Transverse colon (tissue), 4 donors: ENCODE data around the gene SLC5A3. TPM values are rescaled to one million over a fixed set of nuclear protein-coding genes. Genes with fewer than 3 reads are reported as not detected.
A peak's percentile ranks its signal among the peaks of the same experiment; 100 is the strongest.

ENCODE experiments used
- DNase-seq: peaks from one replicate; pipeline ENCODE4 v3.0.0-alpha.2; 2019
- H3K27ac ChIP-seq, 4 donors: fragments of 200-600 bp; sonication (generic); 2 replicates each; pipeline ENCODE4 v1.5.1; 2016 to 2018; ENCODE audit warnings: inconsistent platforms in 4 of 4
- H3K27me3 ChIP-seq: fragments of 200-600 bp; sonication (generic); 2 replicates; pipeline ENCODE4 v1.5.1; 2017; ENCODE audit warnings: inconsistent platforms
- H3K36me3 ChIP-seq, 4 donors: fragments of 200-600 bp; sonication (generic); 2 replicates each; pipeline ENCODE4 v1.5.1; 2017 to 2019; ENCODE audit warnings: inconsistent platforms in 4 of 4
- H3K4me1 ChIP-seq, 4 donors: fragments of 200-600 bp; sonication (generic); 2 replicates each; pipeline ENCODE4 v1.5.1; 2017 to 2020; ENCODE audit warnings: inconsistent platforms in 4 of 4
- H3K4me3 ChIP-seq, 4 donors: fragments of 200-600 bp; sonication (generic); 1 replicate in 1 of 4; 2 replicates in 3 of 4; pipeline versions ENCODE4 v1.5.1 to v1.6.1; 2017 to 2019; ENCODE audit warnings: inconsistent platforms in 4 of 4
- H3K9me3 ChIP-seq, 2 donors: fragments of 200-600 bp; sonication (generic); 2 replicates each; pipeline ENCODE4 v1.5.1; 2017 to 2019; ENCODE audit warnings: inconsistent platforms in 2 of 2
- CTCF ChIP-seq, 5 experiments: fragments of 200-600 bp in 3 of 5; fragments of 450-650 bp in 2 of 5; sonication (generic) in 3 of 5; IDR thresholded peaks; 1 replicate in 2 of 5; 2 replicates in 3 of 5; pipeline ENCODE4 v1.5.1; 2016 to 2017; ENCODE audit warnings: antibody characterized with exemption in 5 of 5, inconsistent platforms in 3 of 5, mild to moderate bottlenecking in 2 of 5, moderate library complexity in 1 of 5
- EP300 ChIP-seq: sonication (generic); formaldehyde crosslinking; IDR thresholded peaks from one replicate; pipeline ENCODE4 v1.6.1; 2017; ENCODE audit warnings: antibody characterized with exemption, low read depth
- POLR2A ChIP-seq: fragments of 450-650 bp; IDR thresholded peaks from one replicate; pipeline ENCODE4 v1.6.1; 2016; ENCODE audit warnings: antibody characterized with exemption, mild to moderate bottlenecking, moderate library complexity
- POLR2AphosphoS5 ChIP-seq, 3 donors: sonication (generic); formaldehyde crosslinking; IDR thresholded peaks; one replicate each; pipeline ENCODE4 v1.6.1; 2016; ENCODE audit warnings: antibody characterized with exemption in 3 of 3
- WGBS, 2 donors: methylation state at CpG; one replicate each; pipeline ENCODE4 v1.1.5; 2018; ENCODE audit warnings: low coverage in 1 of 2; 5-methylcytosine and 5-hydroxymethylcytosine counted together
- in situ Hi-C, 4 donors: fragments of 200-750 bp; cut with MboI; loops; one replicate each; pipeline versions ENCODE4 v1.15.0 to v1.15.1; 2017; ENCODE audit warnings: low sequenced_read_pairs in 3 of 4, low pct_ligation_motif_present in 1 of 4, low pct_unique_long_range_greater_than_20kb in 1 of 4
- intact Hi-C: fragments of 100-400 bp; cut with DNase I; formaldehyde crosslinking; loops from one replicate; pipeline ENCODE4 v1.15.1; 2023; ENCODE audit warnings: low total_unique reads
- total RNA-seq, 4 donors: library from RNA; depleted of rRNA; stranded (reverse); fragments of >200 nt; gene quantifications; one replicate each; pipeline ENCODE4 v1.1.0, GENCODE V29; 2016

SLC5A3 gene
- total RNA-seq, 4 donors from 2014 or later: 12.0 to 32.6 (median 23.9) TPM

GRCh38 chr21:34073749-34074282 lies 438 bp downstream of the SLC5A3 start:
- intact Hi-C loops (loop anchor here (2.0 to 5.0 kb wide), 3 partner anchors 53 to 273 kb away; no protein-coding TSS in a partner anchor), in situ Hi-C loops (no loop called here)
- Histone ChIP-seq H3K9me3 (no peaks in the 10 kb centered on the region), H3K27me3 (no peaks in the 10 kb centered on the region), H3K27ac (peak overlapping the region; percentile 88 to 97 (median 95)), H3K4me1 (peaks cover 9 to 50% (median 44%) of the 10 kb centered on the region in 4 donors), H3K4me3 (peak overlapping the region; percentile 74 to 91 (median 85)), H3K36me3 (no peaks in the 10 kb centered on the region)
- TF ChIP-seq POLR2A: no peak
- TF ChIP-seq POLR2AphosphoS5 (IDR thresholded peaks at IDR 0.05): no peak
- TF ChIP-seq CTCF (IDR thresholded peaks at IDR 0.05): no peak
- TF ChIP-seq EP300: no peak
- DNase-seq: peak; percentile 52
- 1% methylated on average over 54 of the region's 95 CpGs; no CpG with 5 or more reads in 1 of the 2 donors for WGBS, 2 donors

DNA sequence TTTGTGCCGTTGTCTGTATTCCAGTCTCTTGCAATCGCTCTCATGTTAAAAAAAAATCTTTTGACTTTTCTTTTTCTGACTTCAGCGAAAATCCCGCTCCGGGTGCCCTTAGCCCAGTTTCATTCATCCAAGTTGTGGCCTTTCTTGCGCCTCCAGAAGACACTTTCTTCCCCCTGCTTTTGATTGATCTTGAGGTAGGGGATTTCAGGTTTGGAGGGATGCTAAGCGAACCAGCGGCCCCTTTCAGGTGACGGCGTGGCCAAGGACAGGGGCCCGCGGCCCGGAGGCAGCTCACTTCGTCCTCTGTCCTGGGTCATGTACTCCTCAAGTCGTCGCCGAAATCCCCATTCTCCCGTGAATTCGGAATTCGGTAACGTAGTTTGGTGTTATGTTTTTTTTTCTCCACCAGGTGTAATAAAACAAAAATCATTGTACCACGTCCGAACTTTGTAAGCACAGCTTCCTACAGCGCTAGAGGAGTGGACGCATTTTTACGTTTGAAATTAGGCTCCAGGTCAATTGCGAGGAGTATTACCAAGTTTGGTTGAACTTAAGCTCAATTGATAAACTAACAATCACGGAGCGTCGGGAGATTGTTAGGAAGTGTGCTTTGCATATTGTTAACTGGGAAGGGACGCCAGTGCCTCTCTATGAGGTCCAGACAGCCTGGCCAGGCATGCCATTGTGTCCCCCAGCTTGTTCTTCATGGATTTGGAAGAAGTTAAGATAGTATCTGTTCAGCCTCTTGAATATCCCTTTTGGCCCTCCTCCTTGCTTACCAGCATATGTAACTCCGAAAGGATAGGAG lies 1.1 kb downstream of the SLC5A3 start:
- no peaks in the 10 kb centered on the region for H3K9me3 ChIP-seq
- H3K4me1 ChIP-seq: peaks cover 11 to 57% (median 49%) of the 10 kb centered on the region in 4 donors
- no peak for TF ChIP-seq POLR2A
- TF ChIP-seq EP300: no peak
- peak in 3 of 5 experiments; percentile 17 to 39 (median 38) for TF ChIP-seq CTCF (IDR thresholded peaks at IDR 0.05)
- DNase-seq: no peak
- H3K4me3 ChIP-seq: peak overlapping the region; percentile 53 to 91 (median 85)
- intact Hi-C loops (loop anchor here (2.0 to 5.0 kb wide), 3 partner anchors 53 to 273 kb away; no protein-coding TSS in a partner anchor), in situ Hi-C loops (no loop called here)
- no peaks in the 10 kb centered on the region for H3K27me3 ChIP-seq
- H3K27ac ChIP-seq: peak overlapping the region; percentile 88 to 97 (median 95)
- 13 to 42% methylated on average over 20 to 32 of the region's 32 CpGs for WGBS, 2 donors
- no peaks in the 10 kb centered on the region for H3K36me3 ChIP-seq

- TF ChIP-seq POLR2AphosphoS5 (IDR thresholded peaks at IDR 0.05) (no peak), CTCF (IDR thresholded peaks at IDR 0.05) (no peak), POLR2A (no peak)
- DNase-seq: no peak
- in situ Hi-C loops (no loop called here), intact Hi-C loops (loop anchor here (2.0 kb wide), 1 partner anchor 128 kb away; no protein-coding TSS in a partner anchor)
- Histone ChIP-seq H3K27me3 (no peaks in the 10 kb centered on the region), H3K4me1 (peaks cover 16 to 63% (median 54%) of the 10 kb centered on the region in 4 donors), H3K27ac (peak overlapping the region; percentile 88 to 97 (median 95)), H3K4me3 (peak overlapping the region in 3 of 4 donors; percentile 83 to 91 (median 87)), H3K9me3 (no peaks in the 10 kb centered on the region), H3K36me3 (no peaks in the 10 kb centered on the region)
- 39 to 65% methylated on average over 2 of the region's 2 CpGs for WGBS, 2 donors
These were observed 1.7 kb downstream of the SLC5A3 start for GRCh38 chr21:34075091-34075425.
